Ovary (tissue), 3 donors: ENCODE data around the gene P4HB.

ENCODE experiments used
- EP300 ChIP-seq: sonication (generic); formaldehyde crosslinking; IDR thresholded peaks from one replicate; pipeline ENCODE4 v1.6.1; 2017; ENCODE audit warnings: antibody characterized with exemption
- POLR2A ChIP-seq: fragments of 450-650 bp; IDR thresholded peaks from one replicate; pipeline ENCODE4 v1.6.1; 2017; ENCODE audit warnings: antibody characterized with exemption, mild to moderate bottlenecking, moderate library complexity
- TF ChIP-seq, protein P1 (sequence below), 3 donors: fragments of 450-650 bp in 2 of 3; fragments of 200-600 bp in 1 of 3; IDR thresholded peaks; one replicate each; pipeline versions ENCODE4 v1.5.1 to v1.8.0; 2016 to 2022; ENCODE audit warnings: antibody characterized with exemption in 3 of 3, mild to moderate bottlenecking in 1 of 3
- donor health status: DM: no; HTN: no; CAD: no.

- TF ChIP-seq, protein P1, sequence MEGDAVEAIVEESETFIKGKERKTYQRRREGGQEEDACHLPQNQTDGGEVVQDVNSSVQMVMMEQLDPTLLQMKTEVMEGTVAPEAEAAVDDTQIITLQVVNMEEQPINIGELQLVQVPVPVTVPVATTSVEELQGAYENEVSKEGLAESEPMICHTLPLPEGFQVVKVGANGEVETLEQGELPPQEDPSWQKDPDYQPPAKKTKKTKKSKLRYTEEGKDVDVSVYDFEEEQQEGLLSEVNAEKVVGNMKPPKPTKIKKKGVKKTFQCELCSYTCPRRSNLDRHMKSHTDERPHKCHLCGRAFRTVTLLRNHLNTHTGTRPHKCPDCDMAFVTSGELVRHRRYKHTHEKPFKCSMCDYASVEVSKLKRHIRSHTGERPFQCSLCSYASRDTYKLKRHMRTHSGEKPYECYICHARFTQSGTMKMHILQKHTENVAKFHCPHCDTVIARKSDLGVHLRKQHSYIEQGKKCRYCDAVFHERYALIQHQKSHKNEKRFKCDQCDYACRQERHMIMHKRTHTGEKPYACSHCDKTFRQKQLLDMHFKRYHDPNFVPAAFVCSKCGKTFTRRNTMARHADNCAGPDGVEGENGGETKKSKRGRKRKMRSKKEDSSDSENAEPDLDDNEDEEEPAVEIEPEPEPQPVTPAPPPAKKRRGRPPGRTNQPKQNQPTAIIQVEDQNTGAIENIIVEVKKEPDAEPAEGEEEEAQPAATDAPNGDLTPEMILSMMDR (IDR thresholded peaks at IDR 0.05) = no peak
- TF ChIP-seq POLR2A = no peak
- TF ChIP-seq EP300 = no peak
Observed at GRCh38 chr17:81801327-81801726, 59.0 kb downstream of the P4HB start.
